Astrocyte (in vitro differentiated cells and primary cell): Measurements from ENCODE around the gene NEK10. TPM values are rescaled to one million over a fixed set of nuclear protein-coding genes. Genes with fewer than 3 reads are reported as not detected.

ENCODE experiments used
- DNase-seq: peaks from one replicate; pipeline ENCODE4 v3.0.0-alpha.2; 2010; ENCODE audit warnings: low read depth
- FAIRE-seq: peaks from 2 replicates; lab custom pipeline; 2011; peaks lifted over from hg19 to GRCh38; lab: Jason Lieb, UNC
- H2AFZ ChIP-seq: 2 replicates; pipeline ENCODE4 v1.6.0; 2012; ENCODE audit warnings: low read depth, low read length, inconsistent platforms
- H3K27ac ChIP-seq: 2 replicates; pipeline ENCODE4 v1.5.1; 2011; ENCODE audit warnings: low read depth, low read length, inconsistent platforms
- H3K27me3 ChIP-seq: 2 replicates; pipeline ENCODE4 v1.6.0; 2011; ENCODE audit warnings: low read length, inconsistent platforms; ENCODE audit not compliant: insufficient read depth
- H3K36me3 ChIP-seq: 2 replicates; pipeline ENCODE4 v1.5.1; 2011; ENCODE audit warnings: low read length, inconsistent platforms; ENCODE audit not compliant: insufficient read depth
- H3K4me1 ChIP-seq: 2 replicates; pipeline ENCODE4 v1.5.1; 2011; ENCODE audit warnings: low read length, inconsistent platforms; ENCODE audit not compliant: insufficient read depth
- H3K4me2 ChIP-seq: 2 replicates; pipeline ENCODE4 v1.6.0; 2012; ENCODE audit warnings: low read length, inconsistent platforms
- H3K4me3 ChIP-seq: 2 replicates; pipeline ENCODE4 v1.5.1; 2011; ENCODE audit warnings: low read depth, mild to moderate bottlenecking, low read length, inconsistent platforms; ENCODE audit not compliant: insufficient read depth
- H3K79me2 ChIP-seq: 2 replicates; pipeline ENCODE4 v1.6.0; 2012; ENCODE audit warnings: mild to moderate bottlenecking, low read length, inconsistent platforms; ENCODE audit not compliant: insufficient read depth
- H3K9ac ChIP-seq: 2 replicates; pipeline ENCODE4 v1.6.0; 2012; ENCODE audit warnings: mild to moderate bottlenecking, low read length, inconsistent platforms
- H3K9me3 ChIP-seq: 2 replicates; pipeline ENCODE4 v1.5.1; 2012; ENCODE audit warnings: low read depth, mild to moderate bottlenecking, low read length, inconsistent platforms; ENCODE audit not compliant: insufficient read depth
- H4K20me1 ChIP-seq: 2 replicates; pipeline ENCODE4 v1.6.0; 2012; ENCODE audit warnings: low read length, inconsistent platforms; ENCODE audit not compliant: insufficient read depth
- H3K27ac Mint-ChIP-seq: one replicate; pipeline ENCODE4 v1.8.0; 2021; ENCODE audit warnings: mild to moderate bottlenecking, mixed read lengths; ENCODE audit not compliant: unreplicated experiment
- H3K27me3 Mint-ChIP-seq: one replicate; pipeline ENCODE4 v1.8.0; 2021; ENCODE audit warnings: low read depth, mixed read lengths; ENCODE audit not compliant: unreplicated experiment
- H3K36me3 Mint-ChIP-seq: one replicate; pipeline ENCODE4 v1.8.0; 2021; ENCODE audit warnings: low read depth, mixed read lengths; ENCODE audit not compliant: unreplicated experiment
- H3K4me1 Mint-ChIP-seq: one replicate; pipeline ENCODE4 v1.8.0; 2021; ENCODE audit warnings: low read depth, mixed read lengths; ENCODE audit not compliant: unreplicated experiment
- H3K4me3 Mint-ChIP-seq: one replicate; pipeline ENCODE4 v1.8.0; 2021; ENCODE audit warnings: mild to moderate bottlenecking, moderate library complexity, mixed read lengths; ENCODE audit not compliant: unreplicated experiment
- H3K9me3 Mint-ChIP-seq: one replicate; pipeline ENCODE4 v1.8.0; 2021; ENCODE audit warnings: mild to moderate bottlenecking, mixed read lengths; ENCODE audit not compliant: unreplicated experiment
- CTCF ChIP-seq: IDR thresholded peaks from 2 replicates; pipeline ENCODE4 v1.5.1; 2011; ENCODE audit warnings: low read depth, mild to moderate bottlenecking, inconsistent platforms, low read length, moderate library complexity; ENCODE audit not compliant: insufficient read depth
- EZH2 ChIP-seq: IDR thresholded peaks from 2 replicates; pipeline ENCODE4 v1.6.1; 2012; ENCODE audit warnings: mild to moderate bottlenecking, low read length, inconsistent platforms; ENCODE audit not compliant: insufficient read depth
- total RNA-seq: library from RNA; stranded (reverse); gene quantifications from 2 replicates; pipeline ENCODE4 v1.2.1, GENCODE V29; 2021

NEK10 gene
- total RNA-seq, 1 donor from 2014 or later: 3.2 TPM

- Histone ChIP-seq H2AFZ (no peak overlapping the region), H3K4me1 (no peaks in the 10 kb centered on the region), H3K4me2 (no peak overlapping the region), H3K36me3 (no peaks in the 10 kb centered on the region), H3K9ac (no peak overlapping the region), H3K27ac (no peak overlapping the region), H4K20me1 (no peaks in the 10 kb centered on the region), H3K79me2 (no peaks in the 10 kb centered on the region), H3K4me3 (no peak overlapping the region), H3K27me3 (no peaks in the 10 kb centered on the region), H3K9me3 (no peaks in the 10 kb centered on the region)
- TF ChIP-seq EZH2: no peak
- TF ChIP-seq CTCF: no peak
- H3K9me3 Mint-ChIP-seq: no peaks in the 10 kb centered on the region
- DNase-seq (no peak), FAIRE-seq (no peak)
- no peak overlapping the region for H3K27ac Mint-ChIP-seq
- no peaks in the 10 kb centered on the region for H3K36me3 Mint-ChIP-seq
- H3K4me3 Mint-ChIP-seq: no peak overlapping the region
- H3K27me3 Mint-ChIP-seq: no peaks in the 10 kb centered on the region
- H3K4me1 Mint-ChIP-seq: peaks cover 4% of the 10 kb centered on the region
These were observed 222.4 kb downstream of the NEK10 start for GRCh38 chr3:27146786-27147185.

DNA sequence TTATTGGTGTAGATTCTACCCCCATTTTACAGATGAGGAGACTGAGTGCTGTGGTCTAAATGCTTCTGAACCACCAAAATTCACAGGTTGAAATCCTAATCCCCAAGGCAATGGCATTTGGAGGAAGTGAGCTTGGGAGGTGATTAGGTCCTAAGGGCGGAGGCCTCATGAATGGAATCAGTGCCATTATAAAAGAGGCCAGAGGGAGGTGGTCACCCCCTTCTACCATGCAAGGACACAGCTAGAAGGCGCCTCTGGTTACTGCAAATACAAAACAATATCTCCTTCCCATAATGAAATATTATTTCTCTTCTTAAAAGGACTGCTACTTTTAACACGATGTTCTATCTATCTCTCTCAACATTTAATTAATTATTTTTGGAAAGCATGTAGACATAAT, 223.5 kb downstream of the NEK10 start:
- Histone ChIP-seq H3K9ac (no peak overlapping the region), H3K4me2 (no peak overlapping the region), H3K27me3 (no peaks in the 10 kb centered on the region), H4K20me1 (no peaks in the 10 kb centered on the region), H3K27ac (no peak overlapping the region), H3K4me1 (no peaks in the 10 kb centered on the region), H2AFZ (no peak overlapping the region), H3K36me3 (no peaks in the 10 kb centered on the region), H3K9me3 (no peaks in the 10 kb centered on the region), H3K79me2 (no peaks in the 10 kb centered on the region), H3K4me3 (no peak overlapping the region)
- H3K27ac Mint-ChIP-seq: no peak overlapping the region
- DNase-seq (no peak), FAIRE-seq (no peak)
- no peak for TF ChIP-seq CTCF
- TF ChIP-seq EZH2: no peak
- H3K27me3 Mint-ChIP-seq: no peaks in the 10 kb centered on the region
- peaks cover 3% of the 10 kb centered on the region for H3K36me3 Mint-ChIP-seq
- H3K4me3 Mint-ChIP-seq: no peak overlapping the region
- H3K9me3 Mint-ChIP-seq: peaks cover 4% of the 10 kb centered on the region
- peaks cover 4% of the 10 kb centered on the region for H3K4me1 Mint-ChIP-seq

- H3K36me3 Mint-ChIP-seq: peaks cover 10% of the 10 kb centered on the region
- no peak for DNase-seq
- H4K20me1 ChIP-seq: no peaks in the 10 kb centered on the region
These were observed 227.5 kb downstream of the NEK10 start for GRCh38 chr3:27141668-27142067.

More at GRCh38 chr3:27141668-27142067, 227.5 kb downstream of the NEK10 start:
- no peak for FAIRE-seq
- H3K4me1 Mint-ChIP-seq: no peaks in the 10 kb centered on the region
- no peak overlapping the region for H3K4me3 ChIP-seq
- no peak for TF ChIP-seq EZH2
- TF ChIP-seq CTCF: no peak
- no peak overlapping the region for H3K4me2 ChIP-seq
- H3K79me2 ChIP-seq: no peaks in the 10 kb centered on the region
- H3K27ac ChIP-seq: no peak overlapping the region
- H2AFZ ChIP-seq: no peak overlapping the region
- no peak overlapping the region for H3K9ac ChIP-seq
- H3K27ac Mint-ChIP-seq: no peak overlapping the region
- no peaks in the 10 kb centered on the region for H3K4me1 ChIP-seq
- no peaks in the 10 kb centered on the region for H3K36me3 ChIP-seq
- H3K9me3 ChIP-seq: no peaks in the 10 kb centered on the region
- no peaks in the 10 kb centered on the region for H3K27me3 Mint-ChIP-seq
- peaks cover 4% of the 10 kb centered on the region for H3K9me3 Mint-ChIP-seq
- H3K27me3 ChIP-seq: no peaks in the 10 kb centered on the region
- H3K4me3 Mint-ChIP-seq: no peak overlapping the region
